OCI-LY7 (cell line): Measurements from ENCODE around the gene LTB4R. TPM values are rescaled to one million over a fixed set of nuclear protein-coding genes. Genes with fewer than 3 reads are reported as not detected.

ENCODE experiments used
- BruUV-seq: library from RNA; stranded (reverse); fragments of 400-500 nt; replicated peaks from 2 replicates; lab custom pipeline; 2021; lab: Mats Ljungman, UMichigan
- CTCF ChIA-PET: fragments of 300-600 bp; sonication (Branson Sonifier 250); formaldehyde crosslinking; loops from one replicate; lab custom pipeline; 2022; ENCODE audit warnings: antibody characterized with exemption; ENCODE audit not compliant: unreplicated experiment; lab: Charles Lee
- POLR2A ChIA-PET: fragments of 300-600 bp; sonication (Branson Sonifier 250); formaldehyde crosslinking; loops from one replicate; lab custom pipeline; 2022; ENCODE audit warnings: antibody characterized with exemption; lab: Charles Lee
- DNase-seq: peaks from one replicate; pipeline ENCODE4 v3.0.0-alpha.2; 2015; ENCODE audit warnings: low spot score
- H2AFZ ChIP-seq: fragments of 200-600 bp; sonication (generic), shearing (Covaris generic); 2 replicates; pipeline ENCODE4 v1.6.1; 2014; ENCODE audit warnings: mild to moderate bottlenecking, antibody characterized with exemption, low read length, moderate library complexity
- H3K27ac ChIP-seq: fragments of 200-600 bp; sonication (generic); 2 replicates; pipeline ENCODE4 v1.5.1; 2014; ENCODE audit warnings: mixed run types, low read depth, mild to moderate bottlenecking, moderate library complexity, low read length, inconsistent platforms; ENCODE audit not compliant: poor library complexity, severe bottlenecking
- H3K36me3 ChIP-seq: fragments of 200-600 bp; sonication (generic); 2 replicates; pipeline ENCODE4 v1.6.1; 2014; ENCODE audit warnings: mild to moderate bottlenecking, antibody characterized with exemption, low read length, moderate library complexity, mixed read lengths; ENCODE audit not compliant: insufficient read depth
- H3K4me1 ChIP-seq: fragments of 200-600 bp; sonication (generic); 2 replicates; pipeline ENCODE4 v1.5.1; 2014; ENCODE audit warnings: mild to moderate bottlenecking, low read length; ENCODE audit not compliant: insufficient read depth, poor library complexity, severe bottlenecking
- H3K4me2 ChIP-seq: fragments of 200-600 bp; sonication (generic); 2 replicates; pipeline ENCODE4 v1.6.1; 2014; ENCODE audit warnings: mild to moderate bottlenecking, low read length
- H3K4me3 ChIP-seq: fragments of 200-600 bp; sonication (generic); 2 replicates; pipeline ENCODE4 v1.5.1; 2014; ENCODE audit warnings: mild to moderate bottlenecking, low read depth, low read length; ENCODE audit not compliant: poor library complexity, severe bottlenecking
- H3K79me2 ChIP-seq: fragments of 200-600 bp; sonication (generic); 2 replicates; pipeline ENCODE4 v1.6.1; 2016; ENCODE audit warnings: low read depth, mild to moderate bottlenecking, low read length, moderate library complexity, mixed read lengths; ENCODE audit not compliant: insufficient read depth
- H3K9me2 ChIP-seq: fragments of 200-600 bp; sonication (generic); 2 replicates; pipeline ENCODE4 v1.6.1; 2016; ENCODE audit warnings: mild to moderate bottlenecking, low read length, mixed read lengths; ENCODE audit not compliant: insufficient read depth
- H3K9me3 ChIP-seq: fragments of 200-600 bp; sonication (generic); 2 replicates; pipeline ENCODE4 v1.6.1; 2014; ENCODE audit warnings: mild to moderate bottlenecking, mixed run types, low read length, mixed read lengths
- H4K20me1 ChIP-seq: fragments of 200-600 bp; sonication (generic); 2 replicates; pipeline ENCODE4 v1.6.1; 2014; ENCODE audit warnings: mild to moderate bottlenecking, antibody characterized with exemption, low read length, moderate library complexity, mixed read lengths; ENCODE audit not compliant: insufficient read depth
- CTCF ChIP-seq: fragments of 200-600 bp; sonication (generic); conservative IDR thresholded peaks from 2 replicates; pipeline ENCODE4 v1.5.1; 2014; ENCODE audit warnings: mild to moderate bottlenecking, antibody characterized with exemption, low read length, moderate library complexity, mixed read lengths
- EZH2phosphoT487 ChIP-seq: fragments of 200-600 bp; sonication (generic); IDR thresholded peaks from 2 replicates; pipeline ENCODE4 v1.6.1; 2018; ENCODE audit warnings: low read depth, borderline replicate concordance, mild to moderate bottlenecking, mixed run types, antibody characterized with exemption, low read length, moderate library complexity, mixed read lengths
- intact Hi-C: fragments of 100-400 bp; cut with micrococcal nuclease; formaldehyde crosslinking; loops from one replicate; pipeline ENCODE4 v1.10.0; 2022; ENCODE audit not compliant: unreplicated experiment
- total RNA-seq, 2 experiments: library from RNA; depleted of rRNA in 1 of 2; stranded (reverse); fragments of >200 nt in 1 of 2; shearing (Covaris generic) in 1 of 2; gene quantifications; 2 replicates each; pipeline ENCODE4 v1.2.3, GENCODE V29; 2014 to 2022

The LTB4R gene
- total RNA-seq, 2 experiments from 2014 or later: 15.8 to 28.3 TPM

- intact Hi-C loops: loop anchor here (1.0 to 5.0 kb wide), 2 partner anchors 53 to 284 kb away; no protein-coding TSS in a partner anchor
- Histone ChIP-seq H3K4me3 (no peak overlapping the region), H3K9me3 (no peaks in the 10 kb centered on the region), H3K4me2 (no peak overlapping the region), H3K9me2 (no peaks in the 10 kb centered on the region), H2AFZ (no peak overlapping the region), H3K27ac (no peak overlapping the region), H3K4me1 (peaks cover 30% of the 10 kb centered on the region), H3K36me3 (peaks cover 26% of the 10 kb centered on the region; the same call in 1 of the 2 replicates), H3K79me2 (peaks cover 18% of the 10 kb centered on the region), H4K20me1 (peaks cover 11% of the 10 kb centered on the region; the same call in 1 of the 2 replicates)
- TF ChIP-seq EZH2phosphoT487 (no peak), CTCF (peak; percentile 91)
- POLR2A ChIA-PET: interaction anchor here (0.6 to 4.0 kb wide), 4 partner anchors 25 to 726 kb away, joined by 3 to 25 read pairs (median 10); partner anchors contain the start of genes RABGGTA and TINF2
- BruUV-seq: no TSS peak
- CTCF ChIA-PET: interaction anchor here (0.6 to 1.9 kb wide), 4 partner anchors 14 to 135 kb away, joined by 3 to 6 read pairs (median 4); partner anchors contain the start of gene TINF2
- peak; percentile 76 for DNase-seq
These were observed 14.8 kb upstream of the LTB4R start for GRCh38 chr14:24296341-24297157.

- intact Hi-C loops: loop anchor here (1.0 to 5.0 kb wide), 2 partner anchors 54 to 285 kb away; no protein-coding TSS in a partner anchor
- POLR2A ChIA-PET: interaction anchor here (0.6 to 4.0 kb wide), 8 partner anchors 23 to 790 kb away, joined by 3 to 25 read pairs (median 4); partner anchors contain the start of genes CHMP4A, RABGGTA and TINF2
- peak overlapping the region; percentile 5; the same call in 1 of the 2 replicates for H3K4me2 ChIP-seq
These were observed 13.9 kb upstream of the LTB4R start for GRCh38 chr14:24297190-24297964.

More at GRCh38 chr14:24297190-24297964, 13.9 kb upstream of the LTB4R start:
- H3K9me2 ChIP-seq: no peaks in the 10 kb centered on the region
- BruUV-seq: no TSS peak
- H3K4me1 ChIP-seq: peaks cover 30% of the 10 kb centered on the region
- peaks cover 11% of the 10 kb centered on the region; the same call in 1 of the 2 replicates for H4K20me1 ChIP-seq
- no peaks in the 10 kb centered on the region for H3K9me3 ChIP-seq
- peak; percentile 24 for DNase-seq
- H3K4me3 ChIP-seq: no peak overlapping the region
- peaks cover 23% of the 10 kb centered on the region for H3K79me2 ChIP-seq
- no peak overlapping the region for H2AFZ ChIP-seq
- CTCF ChIA-PET: interaction anchor here (0.5 to 1.9 kb wide), 5 partner anchors 13 to 134 kb away, joined by 3 to 6 read pairs (median 4); partner anchors contain the start of gene TINF2
- TF ChIP-seq CTCF (peak; percentile 51), EZH2phosphoT487 (no peak)
- peaks cover 31% of the 10 kb centered on the region for H3K36me3 ChIP-seq
- H3K27ac ChIP-seq: peak overlapping the region; percentile 12
